NCI-H510A treated with DMSO at 0.1 percent for 48 hours (cell line): ENCODE results near the gene ACAP3.

Source experiments
- DNase-seq: peaks from one replicate; lab custom pipeline; 2025; lab: John Stamatoyannopoulos, UW

ACAP3 gene

DNA sequence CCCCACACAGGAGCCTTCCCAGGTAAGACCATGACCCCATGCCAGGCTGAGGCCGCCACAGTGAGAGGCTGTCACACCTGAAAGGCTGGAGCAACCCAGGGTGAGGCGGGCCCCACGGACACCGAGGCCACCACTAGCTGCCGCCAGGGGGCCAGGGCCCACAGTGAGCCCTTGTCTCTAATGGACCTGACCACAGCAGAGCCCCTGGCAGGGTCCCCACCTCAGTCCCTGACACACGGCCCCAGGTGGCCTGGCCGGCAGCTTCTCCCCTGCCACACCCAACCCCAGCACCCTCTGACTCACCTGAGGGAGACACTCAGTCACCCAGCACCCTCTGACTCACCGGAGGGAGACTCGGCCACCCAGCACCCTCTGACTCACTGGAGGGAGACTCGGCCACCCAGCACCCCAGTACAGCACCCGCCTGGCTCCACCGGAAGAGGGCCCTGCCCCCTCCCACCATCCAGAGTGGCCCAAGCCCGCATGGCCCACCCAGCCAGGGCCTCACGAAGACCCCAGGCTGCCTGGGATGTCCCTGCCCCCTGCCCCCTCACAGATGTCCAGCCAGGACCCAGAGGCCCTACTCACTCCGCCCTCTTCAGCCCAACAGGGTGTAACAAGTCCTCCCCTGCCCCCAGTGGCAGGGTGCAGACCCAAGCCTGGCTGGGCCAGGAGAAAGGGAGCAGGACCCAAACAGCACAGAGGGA, 37.1 kb upstream of the ACAP3 start:
- DNase-seq = no peak

DNA sequence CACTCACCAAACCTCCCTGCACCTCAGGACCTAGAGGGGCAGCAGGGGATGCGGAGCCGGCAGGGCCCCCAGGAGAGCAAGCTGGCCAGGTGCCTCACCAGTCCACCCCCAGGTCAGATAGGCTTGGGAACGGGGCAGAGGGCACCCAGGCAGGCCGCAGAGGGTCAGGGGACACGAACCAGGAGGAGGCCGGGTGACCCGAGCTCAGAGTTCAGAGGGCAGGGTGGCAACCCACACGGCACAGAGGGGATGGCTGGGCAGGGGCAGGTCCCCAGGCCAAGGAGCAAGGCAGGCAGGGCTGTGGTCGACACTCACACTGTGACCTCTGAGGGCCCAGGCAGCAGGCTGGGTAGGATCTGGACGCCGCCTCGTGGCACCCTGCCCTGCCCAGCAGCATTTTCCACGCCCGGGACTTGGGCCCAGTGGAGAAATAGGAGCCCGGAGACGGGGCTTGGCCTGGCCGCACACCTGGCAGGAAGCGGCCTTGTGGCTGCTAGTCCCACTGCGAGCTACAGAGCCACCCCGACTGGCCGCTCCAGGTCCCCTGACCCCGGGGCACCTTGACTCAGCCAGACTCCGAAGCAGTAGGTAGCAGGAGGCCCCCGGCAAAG, 36.2 kb upstream of the ACAP3 start:
- DNase-seq = no peak

DNA sequence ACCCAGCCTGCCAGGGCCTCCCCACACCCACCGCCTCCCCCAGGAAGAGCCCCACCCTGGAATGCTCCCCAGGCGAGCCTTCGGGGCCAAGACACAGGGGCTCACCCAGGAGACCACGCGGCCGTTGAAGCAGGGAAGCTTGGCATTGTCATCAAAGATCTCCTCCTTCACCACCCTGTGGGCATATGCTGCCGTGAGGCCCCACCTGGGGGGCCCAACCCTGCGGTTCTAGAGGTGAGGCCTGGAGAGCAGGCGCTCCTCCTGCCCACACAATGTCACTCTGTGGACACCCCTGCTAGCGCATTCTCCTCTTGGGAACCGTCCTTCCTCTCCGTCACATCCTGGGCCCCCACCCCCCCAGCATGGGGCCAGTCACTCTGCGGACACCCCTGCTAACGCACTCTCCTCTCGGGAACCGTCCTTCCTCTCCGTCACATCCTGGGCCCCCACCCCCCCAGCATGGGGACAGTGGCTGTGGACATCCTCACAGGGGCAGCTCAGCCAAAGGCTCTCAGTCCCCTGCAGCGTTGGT, 34.9 kb upstream of the ACAP3 start:
- no peak for DNase-seq

DNA sequence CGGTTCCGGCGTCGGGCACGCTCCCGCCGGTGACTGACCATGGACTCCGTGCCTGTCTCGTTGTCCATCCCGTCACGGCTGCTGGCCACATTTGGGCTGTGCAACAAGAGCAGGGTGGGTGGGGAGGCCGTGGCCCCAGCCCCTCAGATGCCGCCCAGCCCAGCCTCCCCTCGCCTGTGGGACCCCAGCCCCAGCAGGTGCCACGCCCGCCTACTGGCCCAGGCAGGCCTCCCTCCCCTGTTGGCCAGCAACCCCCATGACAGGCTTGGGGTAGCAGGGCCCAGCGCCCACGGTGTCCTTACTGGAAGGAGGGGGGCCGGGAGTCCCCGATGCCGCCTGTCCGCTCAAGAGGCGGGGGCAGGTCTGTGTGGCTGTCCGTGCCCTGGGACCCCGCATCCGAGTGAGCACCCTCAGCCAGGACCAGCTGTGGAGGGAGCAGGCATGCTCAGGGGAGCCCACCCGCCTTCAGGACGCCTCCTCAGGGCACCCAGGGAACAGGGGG, 34.4 kb upstream of the ACAP3 start:
- no peak for DNase-seq

DNA sequence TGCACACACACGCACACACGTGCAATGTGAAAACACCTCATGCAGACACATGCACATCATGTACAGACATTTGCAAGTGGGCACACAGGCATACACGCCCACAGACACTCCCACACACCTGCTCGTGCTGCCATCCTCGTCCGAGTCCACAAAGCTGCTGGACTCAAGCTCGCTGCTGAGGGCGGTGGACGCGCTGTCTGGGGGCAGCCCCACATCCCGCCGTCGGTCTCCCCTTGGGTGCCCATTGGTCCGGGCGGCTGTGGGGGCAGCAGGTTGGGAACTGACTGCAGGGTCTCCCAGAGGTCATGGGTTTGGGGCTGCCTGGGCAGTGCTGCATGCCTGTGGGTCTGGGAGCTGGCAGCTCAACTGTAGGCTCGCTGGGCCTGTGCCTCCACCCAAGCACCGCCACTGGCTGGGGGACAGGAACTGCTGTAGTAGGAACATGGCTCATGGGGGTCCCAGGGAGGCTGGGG, 33.9 kb upstream of the ACAP3 start:
- DNase-seq = no peak

DNA sequence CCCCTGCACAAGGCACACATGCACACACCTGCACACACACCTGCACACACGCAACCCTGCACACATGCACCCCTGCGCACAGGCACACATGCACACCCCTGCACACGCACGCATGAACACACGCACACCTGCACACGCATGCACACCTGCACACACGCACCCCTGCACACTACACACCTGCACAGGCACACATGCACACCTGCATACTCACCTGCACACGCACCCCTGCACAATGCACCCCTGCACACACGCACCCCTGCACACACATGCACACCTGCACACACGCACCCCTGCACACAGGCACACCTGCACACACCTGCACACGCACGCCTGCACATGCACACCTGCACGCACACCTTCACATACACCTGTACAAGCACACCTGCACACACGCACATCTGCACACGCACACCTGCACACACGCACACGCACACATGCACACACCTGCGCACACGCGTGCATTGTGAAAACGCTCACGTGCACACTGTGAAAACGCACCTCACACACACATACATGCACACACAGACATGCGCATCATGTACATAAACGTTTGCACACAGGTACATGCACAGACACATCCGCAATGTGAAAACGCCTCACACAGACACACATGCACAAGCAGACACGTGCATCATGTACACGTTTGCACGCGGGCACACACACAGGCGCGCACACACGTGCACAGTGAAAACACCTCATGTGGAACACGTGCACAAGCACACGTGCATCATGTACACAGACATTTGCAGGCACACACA, 33.2 kb upstream of the ACAP3 start:
- DNase-seq = no peak

DNA sequence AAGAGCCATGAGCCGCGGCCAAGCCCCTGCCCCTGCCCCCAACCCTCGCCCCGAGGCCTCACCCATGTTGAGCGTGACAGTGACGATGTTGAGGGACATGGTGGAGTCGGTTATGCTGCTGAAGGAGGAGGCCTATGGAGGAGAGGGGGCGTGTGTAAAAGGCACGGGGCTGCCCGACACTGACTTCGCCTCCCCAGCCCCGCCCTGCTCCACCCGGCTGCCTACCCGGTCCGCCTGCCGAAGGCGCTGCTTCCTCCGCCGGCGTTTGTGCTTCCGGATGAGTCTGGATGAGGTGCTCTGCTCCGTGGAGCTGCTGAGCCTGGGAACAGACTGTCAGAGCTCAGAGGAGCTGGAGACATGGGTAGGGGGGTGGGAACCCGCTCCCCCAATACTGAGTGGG, 32.5 kb upstream of the ACAP3 start:
- DNase-seq = no peak

DNA sequence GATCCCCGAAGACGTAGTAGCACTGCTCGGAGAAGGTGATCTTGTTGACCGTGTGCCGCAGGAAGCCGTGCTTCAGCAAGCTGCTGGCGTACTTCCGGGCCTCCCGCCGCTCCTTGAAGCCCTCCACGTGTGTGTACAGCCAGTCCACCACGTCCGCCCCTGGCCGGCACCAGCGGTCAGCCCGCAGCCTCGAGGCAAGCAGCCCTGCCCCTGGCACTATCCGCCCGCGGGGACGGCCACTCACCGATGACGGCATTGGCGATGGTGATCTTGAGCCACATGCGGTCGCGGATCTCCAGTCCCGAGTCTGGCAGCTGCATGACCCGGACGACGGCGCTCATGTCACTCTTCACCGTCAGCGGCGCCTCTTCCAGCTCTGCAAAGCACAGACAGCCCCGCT, 30.5 kb upstream of the ACAP3 start:
- no peak for DNase-seq

DNA sequence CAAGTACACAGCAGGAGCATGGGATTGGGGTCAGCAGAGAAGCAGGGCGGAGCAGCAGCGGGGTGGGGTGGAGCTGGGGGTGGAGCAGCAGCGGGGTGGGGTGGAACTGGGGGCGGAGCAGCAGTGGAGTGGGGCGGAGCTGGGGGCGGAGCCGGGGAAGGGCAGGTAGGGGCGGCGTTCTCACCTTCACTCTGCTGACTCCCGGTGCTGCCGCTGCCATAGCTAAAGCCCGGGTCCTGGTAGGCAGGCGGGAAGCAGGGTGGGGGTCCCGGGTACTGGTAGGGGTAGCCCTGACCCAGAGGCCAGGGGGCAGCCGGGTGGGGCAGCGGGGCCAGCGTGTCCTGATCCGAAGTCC, 30.0 kb upstream of the ACAP3 start:
- no peak for DNase-seq

DNA sequence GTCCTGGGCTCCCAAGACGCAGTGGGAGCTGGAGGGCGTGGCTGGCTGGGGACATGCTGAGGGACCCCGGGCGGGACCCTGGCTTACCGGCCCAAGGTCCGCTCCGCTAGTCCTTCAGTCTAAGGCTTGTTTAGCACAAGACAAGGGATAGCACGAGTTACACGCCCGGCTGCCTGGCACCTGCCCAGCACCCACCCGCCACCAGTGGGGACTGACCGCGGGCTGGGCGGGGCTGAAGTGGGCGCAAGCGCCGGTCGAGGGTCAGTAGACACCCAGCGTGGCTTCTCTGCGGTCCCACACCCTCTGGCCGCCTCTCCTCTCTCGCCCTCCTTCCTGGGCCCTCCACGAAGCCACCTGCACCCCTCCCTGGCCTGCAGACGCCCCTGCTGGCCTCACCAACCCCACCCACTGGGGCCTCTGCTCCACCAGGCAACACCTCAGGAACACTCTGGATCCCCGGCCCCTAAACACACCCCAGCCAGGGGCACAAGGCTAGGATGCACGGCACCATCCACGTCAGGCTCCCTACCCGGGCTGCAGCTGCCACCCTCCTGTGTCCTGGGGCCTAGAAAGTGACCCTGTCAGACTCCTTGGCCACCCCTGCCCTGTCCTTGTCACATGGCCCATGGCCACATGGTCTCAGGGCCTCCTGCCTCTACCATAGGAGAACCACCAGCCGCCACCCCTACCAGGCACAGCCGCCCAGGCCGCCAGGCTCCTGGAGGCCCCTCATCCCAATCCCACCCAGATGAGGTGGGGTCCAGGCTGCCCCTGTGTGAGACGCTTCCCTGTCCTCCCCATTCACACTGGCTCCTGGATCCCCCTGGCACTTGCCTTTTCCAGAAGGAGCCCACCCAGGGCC, 29.4 kb upstream of the ACAP3 start:
- no peak for DNase-seq

DNA sequence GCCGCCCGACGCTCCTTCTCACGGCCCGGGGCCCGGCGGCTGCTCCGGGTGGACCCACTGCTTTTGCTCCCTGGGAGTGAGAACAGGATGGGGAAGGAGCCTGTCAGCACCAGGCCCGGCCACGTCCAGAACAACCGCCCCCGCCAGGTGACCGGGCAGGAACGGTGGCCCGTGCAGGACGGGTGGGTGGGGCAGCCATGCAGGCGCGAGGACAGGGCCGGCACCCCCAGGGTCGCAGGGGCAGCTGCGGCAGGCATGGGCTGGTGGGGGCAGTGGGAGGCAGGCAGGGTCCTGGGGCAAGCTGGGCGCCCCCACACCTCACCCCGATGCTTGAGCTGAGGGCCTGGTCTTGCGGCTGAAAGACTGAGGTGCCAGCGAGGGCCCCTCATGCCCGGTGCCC, 28.7 kb upstream of the ACAP3 start:
- DNase-seq = no peak

DNA sequence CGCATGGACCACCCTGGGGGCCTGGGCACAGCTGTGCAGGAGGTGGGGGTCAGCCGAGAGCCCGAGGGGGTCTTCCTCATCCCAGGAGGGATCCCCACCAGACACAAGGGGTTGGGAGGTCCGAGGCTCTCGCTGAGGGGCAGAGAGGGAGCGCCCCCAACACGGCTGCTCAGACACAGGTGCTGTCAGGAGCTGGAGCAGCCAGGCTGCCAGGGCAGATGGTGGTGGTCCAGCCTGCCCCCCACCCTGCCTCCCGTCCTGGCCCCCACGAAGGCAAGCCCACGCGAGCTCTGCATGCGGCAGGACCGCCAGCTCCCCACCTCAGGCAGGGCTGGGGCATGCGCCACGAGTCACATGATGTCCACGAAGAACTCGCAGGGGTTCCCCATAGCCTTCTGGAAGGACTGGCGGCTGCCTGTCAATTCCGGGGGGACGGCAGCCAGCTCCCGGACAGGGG, 28.1 kb upstream of the ACAP3 start:
- DNase-seq = no peak

DNA sequence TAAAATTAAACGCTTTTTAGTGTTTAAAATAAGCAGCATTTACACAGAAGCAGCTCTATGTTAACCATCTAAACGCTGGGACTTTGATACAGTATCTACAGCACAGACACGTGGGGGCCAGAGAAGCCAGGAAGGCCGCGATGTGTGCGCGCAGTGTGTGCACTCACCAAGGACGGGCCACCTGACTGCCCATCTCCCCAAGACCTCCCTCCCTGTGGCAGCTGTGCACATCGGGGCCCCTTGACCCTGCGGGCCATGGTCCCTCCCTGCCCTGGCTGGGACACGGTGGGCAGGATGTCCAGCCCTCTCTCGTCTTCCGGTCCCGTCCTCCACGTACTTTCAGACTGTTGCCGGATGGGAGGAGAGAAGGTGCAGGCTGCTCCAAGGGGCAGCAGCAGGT, 27.6 kb upstream of the ACAP3 start:
- no peak for DNase-seq

DNA sequence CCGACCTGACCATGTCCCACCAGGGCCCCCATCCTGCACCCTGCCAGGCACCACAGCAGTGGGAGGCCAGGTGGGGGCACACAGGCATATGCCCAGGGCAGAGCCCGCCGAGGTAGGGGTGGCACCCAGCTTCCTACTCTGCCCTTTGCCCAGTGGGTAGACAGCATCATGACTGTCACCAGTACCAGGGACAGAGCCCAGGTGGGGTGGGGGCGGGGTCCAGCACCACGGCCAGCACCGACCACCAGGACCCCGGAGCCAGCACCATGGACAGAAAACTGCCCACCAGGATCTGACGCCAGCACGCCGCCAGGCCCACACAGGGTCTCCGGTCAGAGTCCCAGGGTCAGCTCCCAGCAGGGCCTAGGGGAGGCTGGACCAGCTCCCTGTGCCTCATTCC, 27.1 kb upstream of the ACAP3 start:
- no peak for DNase-seq

DNA sequence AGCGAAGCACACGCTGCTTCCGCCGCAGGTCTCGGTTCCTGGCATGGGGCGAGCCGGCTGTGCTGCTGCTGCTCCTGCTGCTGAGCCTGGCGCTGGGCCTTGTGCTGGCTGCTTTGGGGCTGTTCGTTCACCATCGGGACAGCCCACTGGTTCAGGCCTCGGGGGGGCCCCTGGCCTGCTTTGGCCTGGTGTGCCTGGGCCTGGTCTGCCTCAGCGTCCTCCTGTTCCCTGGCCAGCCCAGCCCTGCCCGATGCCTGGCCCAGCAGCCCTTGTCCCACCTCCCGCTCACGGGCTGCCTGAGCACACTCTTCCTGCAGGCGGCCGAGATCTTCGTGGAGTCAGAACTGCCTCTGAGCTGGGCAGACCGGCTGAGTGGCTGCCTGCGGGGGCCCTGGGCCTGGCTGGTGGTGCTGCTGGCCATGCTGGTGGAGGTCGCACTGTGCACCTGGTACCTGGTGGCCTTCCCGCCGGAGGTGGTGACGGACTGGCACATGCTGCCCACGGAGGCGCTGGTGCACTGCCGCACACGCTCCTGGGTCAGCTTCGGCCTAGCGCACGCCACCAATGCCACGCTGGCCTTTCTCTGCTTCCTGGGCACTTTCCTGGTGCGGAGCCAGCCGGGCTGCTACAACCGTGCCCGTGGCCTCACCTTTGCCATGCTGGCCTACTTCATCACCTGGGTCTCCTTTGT, 26.0 kb upstream of the ACAP3 start:
- DNase-seq = no peak

DNA sequence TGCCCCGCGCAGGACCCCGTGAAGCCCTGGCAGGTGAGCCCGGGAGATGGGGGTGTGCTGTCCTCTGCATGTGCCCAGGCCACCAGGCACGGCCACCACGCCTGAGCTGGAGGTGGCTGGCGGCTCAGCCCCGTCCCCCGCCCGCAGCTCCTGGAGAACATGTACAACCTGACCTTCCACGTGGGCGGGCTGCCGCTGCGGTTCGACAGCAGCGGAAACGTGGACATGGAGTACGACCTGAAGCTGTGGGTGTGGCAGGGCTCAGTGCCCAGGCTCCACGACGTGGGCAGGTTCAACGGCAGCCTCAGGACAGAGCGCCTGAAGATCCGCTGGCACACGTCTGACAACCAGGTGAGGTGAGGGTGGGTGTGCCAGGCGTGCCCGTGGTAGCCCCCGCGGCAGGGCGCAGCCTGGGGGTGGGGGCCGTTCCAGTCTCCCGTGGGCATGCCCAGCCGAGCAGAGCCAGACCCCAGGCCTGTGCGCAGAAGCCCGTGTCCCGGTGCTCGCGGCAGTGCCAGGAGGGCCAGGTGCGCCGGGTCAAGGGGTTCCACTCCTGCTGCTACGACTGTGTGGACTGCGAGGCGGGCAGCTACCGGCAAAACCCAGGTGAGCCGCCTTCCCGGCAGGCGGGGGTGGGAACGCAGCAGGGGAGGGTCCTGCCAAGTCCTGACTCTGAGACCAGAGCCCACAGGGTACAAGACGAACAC, 25.2 kb upstream of the ACAP3 start:
- DNase-seq = no peak

DNA sequence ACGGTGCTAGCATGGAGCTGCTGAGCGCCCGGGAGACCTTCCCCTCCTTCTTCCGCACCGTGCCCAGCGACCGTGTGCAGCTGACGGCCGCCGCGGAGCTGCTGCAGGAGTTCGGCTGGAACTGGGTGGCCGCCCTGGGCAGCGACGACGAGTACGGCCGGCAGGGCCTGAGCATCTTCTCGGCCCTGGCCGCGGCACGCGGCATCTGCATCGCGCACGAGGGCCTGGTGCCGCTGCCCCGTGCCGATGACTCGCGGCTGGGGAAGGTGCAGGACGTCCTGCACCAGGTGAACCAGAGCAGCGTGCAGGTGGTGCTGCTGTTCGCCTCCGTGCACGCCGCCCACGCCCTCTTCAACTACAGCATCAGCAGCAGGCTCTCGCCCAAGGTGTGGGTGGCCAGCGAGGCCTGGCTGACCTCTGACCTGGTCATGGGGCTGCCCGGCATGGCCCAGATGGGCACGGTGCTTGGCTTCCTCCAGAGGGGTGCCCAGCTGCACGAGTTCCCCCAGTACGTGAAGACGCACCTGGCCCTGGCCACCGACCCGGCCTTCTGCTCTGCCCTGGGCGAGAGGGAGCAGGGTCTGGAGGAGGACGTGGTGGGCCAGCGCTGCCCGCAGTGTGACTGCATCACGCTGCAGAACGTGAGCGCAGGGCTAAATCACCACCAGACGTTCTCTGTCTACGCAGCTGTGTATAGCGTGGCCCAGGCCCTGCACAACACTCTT, 24.5 kb upstream of the ACAP3 start:
- DNase-seq = peak; percentile 90

DNA sequence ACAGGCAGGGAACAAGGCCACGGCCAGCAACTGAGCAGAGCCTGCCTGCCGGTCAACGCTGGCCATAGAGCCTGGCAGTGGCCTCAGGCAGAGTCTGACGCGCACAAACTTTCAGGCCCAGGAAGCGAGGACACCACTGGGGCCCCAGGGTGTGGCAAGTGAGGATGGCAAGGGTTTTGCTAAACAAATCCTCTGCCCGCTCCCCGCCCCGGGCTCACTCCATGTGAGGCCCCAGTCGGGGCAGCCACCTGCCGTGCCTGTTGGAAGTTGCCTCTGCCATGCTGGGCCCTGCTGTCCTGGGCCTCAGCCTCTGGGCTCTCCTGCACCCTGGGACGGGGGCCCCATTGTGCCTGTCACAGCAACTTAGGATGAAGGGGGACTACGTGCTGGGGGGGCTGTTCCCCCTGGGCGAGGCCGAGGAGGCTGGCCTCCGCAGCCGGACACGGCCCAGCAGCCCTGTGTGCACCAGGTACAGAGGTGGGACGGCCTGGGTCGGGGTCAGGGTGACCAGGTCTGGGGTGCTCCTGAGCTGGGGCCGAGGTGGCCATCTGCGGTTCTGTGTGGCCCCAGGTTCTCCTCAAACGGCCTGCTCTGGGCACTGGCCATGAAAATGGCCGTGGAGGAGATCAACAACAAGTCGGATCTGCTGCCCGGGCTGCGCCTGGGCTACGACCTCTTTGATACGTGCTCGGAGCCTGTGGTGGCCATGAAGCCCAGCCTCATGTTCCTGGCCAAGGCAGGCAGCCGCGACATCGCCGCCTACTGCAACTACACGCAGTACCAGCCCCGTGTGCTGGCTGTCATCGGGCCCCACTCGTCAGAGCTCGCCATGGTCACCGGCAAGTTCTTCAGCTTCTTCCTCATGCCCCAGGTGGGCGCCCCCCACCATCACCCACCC, 23.6 kb upstream of the ACAP3 start, which contains the start of gene TAS1R3:
TSS of gene TAS1R3 (plus strand) at position 213 of the 898 bp plus-strand sequence. CDS start at position 279, 66 bp downstream.
- DNase-seq = peak; percentile 90
